ENCODE data around the gene CREB3L4. TPM values are rescaled to one million over a fixed set of nuclear protein-coding genes. Genes with fewer than 3 reads are reported as not detected.

CREB3L4 gene
- total and polyA plus RNA-seq, 2 of the 13 experiments (the other 11 are each of a cell fraction or from before 2014, with no cell fraction given) = 9.9 to 18.7 TPM

DNA sequence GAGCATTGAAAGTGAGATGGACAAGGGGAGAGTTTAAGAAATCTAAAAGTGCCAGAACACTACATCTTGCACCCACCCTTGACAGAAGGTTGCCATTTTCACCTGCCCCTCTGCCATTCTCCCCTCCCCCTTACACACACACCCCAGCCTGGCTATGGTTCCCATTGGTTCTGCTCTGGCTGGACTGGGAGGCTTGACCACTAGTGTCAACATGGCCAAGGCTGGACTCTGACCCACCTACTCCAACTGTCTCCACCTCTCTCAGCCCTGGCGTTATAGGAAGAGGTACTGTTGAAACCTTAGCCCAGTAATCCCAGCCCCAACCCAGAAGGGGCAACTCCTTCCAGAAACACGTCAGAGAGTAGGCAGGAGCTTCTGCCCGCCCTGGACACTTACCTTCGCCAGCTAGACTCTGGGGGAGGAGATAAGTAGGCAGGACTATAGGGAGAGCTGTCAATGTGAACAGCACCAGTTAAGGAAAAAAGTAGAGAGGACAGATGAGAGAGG, 13.8 kb upstream of the CREB3L4 start:
- Histone ChIP-seq H3K36me3 (replicated peaks in 1 of 2; ENCODE audit: control insufficient read depth in 1 of 2, insufficient read depth in 2 of 2, low read length in 2 of 2) (peaks cover 16 to 40% of the 10 kb centered on the region in 2 experiments), H3K27ac (ENCODE audit: extremely low read length, insufficient read depth, low read length) (peak overlapping the region; percentile 72), H3K27me3 (ENCODE audit: control insufficient read depth in 1 of 2, insufficient read depth in 2 of 2, low read length in 2 of 2) (peaks cover 0 to 7% of the 10 kb centered on the region in 2 experiments; a peak in 1 of 5 replicates), H3K79me2 (ENCODE audit: insufficient read depth, low read length) (peaks cover 39% of the 10 kb centered on the region), H2AFZ (ENCODE audit: low read length) (no peak overlapping the region), H3K9ac (ENCODE audit: insufficient read depth, low read depth, low read length) (peak overlapping the region; percentile 48; the same call in 1 of the 2 replicates), H3K4me3 (replicated peaks in 1 of 3; ENCODE audit: insufficient read depth in 1 of 3, low read depth in 2 of 3, low read length in 3 of 3) (peak overlapping the region in 1 of 3 experiments; percentile 17; a peak in 3 of 6 replicates), H3K4me2 (ENCODE audit: low read depth, low read length) (peak overlapping the region; percentile 78), H3K9me3 (ENCODE audit: low read length) (no peaks in the 10 kb centered on the region), H4K20me1 (ENCODE audit: insufficient read depth, low read length) (peaks cover 7% of the 10 kb centered on the region; the same call in 1 of the 2 replicates), H3K4me1 (ENCODE audit: insufficient read depth, low read length) (peaks cover 48% of the 10 kb centered on the region)
- FAIRE-seq = peak; percentile 99
- DNase-seq (ENCODE audit: low spot score) = peak; percentile 91
- peak; percentile 85 for ATAC-seq
- ChIA-PET CTCF (ENCODE audit: low intra/inter-chr PET ratio, low total read pairs) (no interaction called here), POLR2A (interaction anchor here (0.6 to 7.0 kb wide), 10 partner anchors 9 to 37 kb away, joined by 3 to 89 read pairs (median 6); partner anchors contain the start of genes CREB3L4, GATAD2B, JTB and RAB13)
- intact Hi-C loops (cut with micrococcal nuclease; ENCODE audit: unreplicated experiment) (no loop called here), in situ Hi-C loops (cut with HindIII; ENCODE audit: extremely low pct_ligation_motif_present, low pct_unique_long_range_greater_than_20kb) (no loop called here)
- 3% methylated on average over 4 of the region's 4 CpGs for WGBS (ENCODE audit: low lambda C conversion rate)
- no TSS peak for BruUV-seq (replicated peaks)
- TF ChIP-seq, protein P1, sequence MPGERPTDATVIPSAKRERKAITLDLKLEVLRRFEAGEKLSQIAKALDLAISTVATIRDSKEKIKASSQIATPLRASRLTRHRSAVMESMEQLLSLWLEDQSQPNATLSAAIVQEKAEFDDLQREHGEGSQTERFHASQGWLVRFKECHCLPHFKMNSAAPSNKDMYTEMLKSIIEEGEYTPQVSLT (CRISPR knock-in tag; IDR thresholded peaks at IDR 0.05; ENCODE audit: borderline replicate concordance, low read depth) = no peak
- TF ChIP-seq KDM5B (CRISPR knock-in tag; IDR thresholded peaks at IDR 0.05; ENCODE audit: borderline replicate concordance) = no peak
- TF ChIP-seq POGZ (CRISPR knock-in tag; IDR thresholded peaks at IDR 0.05) = peak; percentile 46; the same call in 1 of the 2 replicates
- TF ChIP-seq RFX5 (IDR thresholded peaks at IDR 0.05; ENCODE audit: low read depth, low read length) = no peak
- TF ChIP-seq SMAD3 (CRISPR knock-in tag; IDR thresholded peaks at IDR 0.05) = no peak
- no peak for TF ChIP-seq ATF7 (IDR thresholded peaks at IDR 0.05)
- TF ChIP-seq ATF7 (CRISPR knock-in tag; IDR thresholded peaks at IDR 0.05) = no peak
- TF ChIP-seq ZNF232 (CRISPR knock-in tag; IDR thresholded peaks at IDR 0.05; ENCODE audit: borderline replicate concordance) = no peak
- TF ChIP-seq, protein P2, sequence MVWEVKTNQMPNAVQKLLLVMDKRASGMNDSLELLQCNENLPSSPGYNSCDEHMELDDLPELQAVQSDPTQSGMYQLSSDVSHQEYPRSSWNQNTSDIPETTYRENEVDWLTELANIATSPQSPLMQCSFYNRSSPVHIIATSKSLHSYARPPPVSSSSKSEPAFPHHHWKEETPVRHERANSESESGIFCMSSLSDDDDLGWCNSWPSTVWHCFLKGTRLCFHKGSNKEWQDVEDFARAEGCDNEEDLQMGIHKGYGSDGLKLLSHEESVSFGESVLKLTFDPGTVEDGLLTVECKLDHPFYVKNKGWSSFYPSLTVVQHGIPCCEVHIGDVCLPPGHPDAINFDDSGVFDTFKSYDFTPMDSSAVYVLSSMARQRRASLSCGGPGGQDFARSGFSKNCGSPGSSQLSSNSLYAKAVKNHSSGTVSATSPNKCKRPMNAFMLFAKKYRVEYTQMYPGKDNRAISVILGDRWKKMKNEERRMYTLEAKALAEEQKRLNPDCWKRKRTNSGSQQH (CRISPR knock-in tag; IDR thresholded peaks at IDR 0.05; ENCODE audit: low read depth) = peak; percentile 58; the same call in 1 of the 2 replicates
- TF ChIP-seq PRPF4 (IDR thresholded peaks at IDR 0.05; ENCODE audit: low read depth, low read length, poor library complexity, severe bottlenecking) = no peak
- TF ChIP-seq ZNF556 (CRISPR knock-in tag; IDR thresholded peaks at IDR 0.05; ENCODE audit: borderline replicate concordance) = peak; percentile 49; the same call in 1 of the 2 replicates
- TF ChIP-seq CREB1 (IDR thresholded peaks at IDR 0.05) = peak; percentile 27; the same call in 1 of the 2 replicates
- no peak; the same call in none of the 2 replicates for TF ChIP-seq CREB1 (CRISPR knock-in tag; IDR thresholded peaks at IDR 0.05)
- TF ChIP-seq ATF4 (CRISPR knock-in tag; IDR thresholded peaks at IDR 0.05) = no peak
- peak; percentile 27; the same call in 1 of the 2 replicates for TF ChIP-seq SP4 (CRISPR knock-in tag; IDR thresholded peaks at IDR 0.05)
- no peak for TF ChIP-seq WIZ (CRISPR knock-in tag; IDR thresholded peaks at IDR 0.05)
- TF ChIP-seq ZFP36L2 (CRISPR knock-in tag; IDR thresholded peaks at IDR 0.05) = no peak
- peak; percentile 27; the same call in 1 of the 2 replicates for TF ChIP-seq ELF1 (CRISPR knock-in tag; IDR thresholded peaks at IDR 0.05)
- no peak for TF ChIP-seq SOX6 (IDR thresholded peaks at IDR 0.05)
- TF ChIP-seq SOX6 (CRISPR knock-in tag; IDR thresholded peaks at IDR 0.05) = peak; percentile 38; the same call in 1 of the 2 replicates
- 0 out of 2 replicates have a peak, but pooled peaks have one; percentile 53 for TF ChIP-seq ZNF501 (CRISPR knock-in tag; IDR thresholded peaks at IDR 0.05)
- peak; percentile 58 for TF ChIP-seq ASH2L (IDR thresholded peaks at IDR 0.05; ENCODE audit: insufficient read length, low read depth, low read length)
- TF ChIP-seq ZNF605 (CRISPR knock-in tag; IDR thresholded peaks at IDR 0.05) = 0 out of 2 replicates have a peak, but pooled peaks have one; percentile 51

Measured in HepG2 (cell line).